Amniotic stem cell (primary cell): Measurements from ENCODE around the gene FERMT3.

Experiments used
- DNase-seq: peaks from one replicate; lab custom pipeline; 2025; lab: John Stamatoyannopoulos, UW

FERMT3 gene

DNA sequence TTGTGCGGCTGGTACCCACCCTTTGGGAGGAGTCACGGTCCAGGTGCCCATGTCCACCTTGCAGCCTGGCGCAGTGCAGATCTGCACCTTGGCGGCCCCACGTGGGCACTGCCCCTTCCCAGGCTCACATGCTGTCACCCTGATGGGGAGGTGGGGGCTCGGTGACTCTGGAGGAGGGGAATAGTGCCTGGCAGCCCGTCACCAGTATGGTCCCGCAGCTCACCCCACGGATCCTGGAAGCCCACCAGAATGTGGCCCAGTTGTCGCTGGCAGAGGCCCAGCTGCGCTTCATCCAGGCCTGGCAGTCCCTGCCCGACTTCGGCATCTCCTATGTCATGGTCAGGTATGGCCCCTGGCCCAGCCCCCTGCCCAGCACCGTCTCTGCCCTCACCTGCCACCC is 14.3 kb downstream of the FERMT3 start:
- no peak for DNase-seq

DNA sequence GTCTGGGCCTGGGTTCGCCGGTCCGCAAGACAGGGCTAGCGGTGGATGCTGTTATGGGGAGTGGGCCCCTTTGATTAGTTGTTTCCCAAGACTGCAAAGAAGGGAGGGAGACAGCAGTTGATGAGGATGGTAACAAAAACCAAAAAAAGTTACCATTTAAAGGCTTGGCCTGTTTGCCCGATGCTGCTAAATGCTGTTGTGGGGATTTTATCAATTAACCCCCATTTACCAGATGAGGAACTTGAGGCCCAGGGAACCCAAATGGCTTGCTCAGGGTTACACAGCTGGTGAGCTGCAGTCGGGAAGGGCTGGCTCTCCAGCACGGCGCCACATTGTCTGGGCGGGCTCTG is 16.1 kb downstream of the FERMT3 start:
- no peak for DNase-seq

DNA sequence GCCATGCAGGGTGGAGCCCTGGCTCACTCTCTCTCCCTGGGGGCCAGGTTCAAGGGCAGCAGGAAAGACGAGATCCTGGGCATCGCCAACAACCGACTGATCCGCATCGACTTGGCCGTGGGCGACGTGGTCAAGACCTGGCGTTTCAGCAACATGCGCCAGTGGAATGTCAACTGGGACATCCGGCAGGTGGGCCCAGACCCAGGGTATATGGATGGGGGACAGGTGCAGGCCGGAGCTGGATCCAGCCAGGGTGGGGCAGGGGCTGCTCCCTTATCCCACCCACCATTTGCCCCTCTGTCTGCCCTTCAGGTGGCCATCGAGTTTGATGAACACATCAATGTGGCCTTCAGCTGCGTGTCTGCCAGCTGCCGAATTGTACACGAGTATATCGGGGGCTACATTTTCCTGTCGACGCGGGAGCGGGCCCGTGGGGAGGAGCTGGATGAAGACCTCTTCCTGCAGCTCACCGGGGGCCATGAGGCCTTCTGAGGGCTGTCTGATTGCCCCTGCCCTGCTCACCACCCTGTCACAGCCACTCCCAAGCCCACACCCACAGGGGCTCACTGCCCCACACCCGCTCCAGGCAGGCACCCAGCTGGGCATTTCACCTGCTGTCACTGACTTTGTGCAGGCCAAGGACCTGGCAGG is 16.6 kb downstream of the FERMT3 start:
- DNase-seq = no peak

DNA sequence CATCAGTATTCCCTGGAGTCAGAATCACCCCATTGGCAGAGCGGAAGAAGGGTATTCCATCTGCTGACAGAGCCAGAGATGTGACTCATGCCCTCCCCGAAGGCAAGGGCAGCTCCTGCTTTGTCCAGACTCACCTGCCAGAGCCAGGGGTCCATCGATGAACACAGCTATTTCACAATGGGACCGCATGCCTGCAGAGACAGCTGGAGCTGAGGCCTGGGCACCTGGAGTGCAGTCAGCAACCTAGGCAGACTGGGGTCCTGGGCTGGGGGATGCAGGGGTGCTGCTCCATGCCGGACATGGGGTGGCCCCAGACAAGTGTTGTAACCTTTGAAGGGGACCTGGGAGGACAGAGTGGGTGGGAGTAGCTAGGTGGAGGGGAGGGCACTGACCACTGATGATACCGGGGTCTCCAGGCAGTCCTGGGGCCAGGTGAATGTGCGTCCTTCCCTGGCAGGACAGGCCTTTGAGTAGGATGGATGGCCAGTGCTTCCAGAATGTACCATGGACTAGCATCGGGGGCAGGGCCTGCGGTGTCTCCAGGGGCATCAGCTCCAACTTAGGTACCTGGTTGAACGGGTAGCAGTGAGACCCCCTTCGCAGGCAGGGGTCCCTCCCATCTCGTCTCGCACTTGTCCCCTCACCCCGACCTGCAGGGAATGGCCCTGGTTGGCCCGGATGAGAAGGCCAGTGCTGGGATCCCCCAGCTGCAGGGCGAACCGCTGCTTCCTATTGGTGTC is 17.8 kb downstream of the FERMT3 start:
- DNase-seq = no peak

DNA sequence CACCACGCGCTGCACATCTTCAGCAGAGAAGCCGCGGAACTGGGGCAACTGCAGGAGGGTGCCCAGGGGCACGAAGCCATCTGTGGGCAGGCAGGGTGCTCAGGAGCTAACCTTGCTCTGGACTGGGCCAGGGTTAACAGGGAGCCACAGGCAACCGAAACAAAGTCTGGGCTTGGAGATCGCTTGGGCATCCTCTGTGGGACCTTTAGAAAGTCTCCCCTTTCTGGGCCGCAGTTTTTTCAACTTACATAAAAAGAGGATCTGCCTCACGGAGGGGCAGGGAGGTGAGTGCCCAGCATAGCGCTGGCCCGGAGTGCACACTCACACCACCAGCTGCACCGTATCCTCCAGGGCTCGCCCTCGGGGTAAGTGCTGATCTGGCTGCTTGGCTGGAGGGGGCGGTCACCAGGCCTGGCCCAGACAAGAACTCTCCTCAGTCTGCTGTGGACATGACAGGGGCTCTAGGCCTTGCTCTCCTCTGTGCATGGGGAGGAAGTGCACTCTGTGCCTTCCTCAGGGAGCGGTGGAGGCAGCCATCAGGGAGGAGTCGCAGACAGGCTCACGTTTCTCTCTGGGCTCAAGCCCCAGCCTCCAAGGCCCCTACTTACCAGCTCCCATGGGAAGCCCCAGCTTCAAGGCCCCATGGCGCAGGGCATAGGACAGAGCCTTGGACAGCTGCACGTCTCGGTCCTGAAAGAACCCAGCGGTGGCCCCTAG is 18.5 kb downstream of the FERMT3 start:
- DNase-seq = no peak

DNA sequence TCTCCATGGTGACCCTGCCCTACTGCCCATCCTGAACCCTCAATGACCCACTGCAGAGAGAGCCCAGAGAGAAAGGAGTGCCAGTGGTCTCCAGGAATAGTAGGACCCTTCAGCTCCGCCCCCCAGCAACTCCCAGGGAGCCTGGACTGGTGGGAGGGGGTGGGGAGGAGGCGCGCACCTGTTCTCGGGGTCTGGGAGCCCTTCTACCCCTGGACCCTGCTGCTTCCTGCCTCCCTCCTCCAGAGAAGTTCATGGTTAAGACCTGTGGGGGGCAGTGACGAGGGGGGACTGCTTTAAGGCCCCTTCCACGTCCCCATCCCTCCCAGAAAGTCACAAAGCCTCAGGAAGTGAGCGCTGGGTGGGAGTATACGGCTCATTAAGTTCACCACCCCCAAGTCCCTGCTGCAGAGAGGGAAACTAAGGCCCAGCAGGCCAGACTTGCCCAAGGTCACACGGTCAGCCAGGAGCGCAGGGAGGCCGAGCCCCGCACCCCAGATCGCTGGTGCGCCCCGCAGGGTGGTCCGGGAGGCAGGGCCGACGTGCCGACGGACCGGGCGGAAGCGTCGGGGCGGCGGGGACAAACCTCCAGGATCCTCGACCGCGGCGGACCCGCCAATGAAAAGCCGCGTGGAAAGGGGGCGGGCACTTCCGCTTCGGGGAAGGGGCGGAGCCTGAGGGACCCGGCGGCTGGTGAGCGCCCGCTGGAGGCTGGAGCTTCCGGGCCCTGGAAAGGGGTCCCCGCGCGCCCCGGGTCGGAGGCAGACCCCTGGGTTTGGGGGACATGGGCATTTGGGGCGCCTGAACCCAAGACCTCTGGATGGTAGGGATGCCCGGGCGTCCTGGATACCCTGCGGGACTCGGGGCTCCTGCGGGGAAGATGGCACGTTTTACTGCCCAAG is 19.3 kb downstream of the FERMT3 start, which contains the start of the genes NUDT22 and TRPT1:
Gene NUDT22, plus strand, starts transcription at position 667 of the 899 bp plus-strand sequence. CDS start 379 bp downstream, outside the sequence.
Gene TRPT1, minus strand, starts transcription at position 579 of the 899 bp plus-strand sequence. Its CDS starts 326 bp downstream, at position 253.
- DNase-seq = peak; percentile 15

DNA sequence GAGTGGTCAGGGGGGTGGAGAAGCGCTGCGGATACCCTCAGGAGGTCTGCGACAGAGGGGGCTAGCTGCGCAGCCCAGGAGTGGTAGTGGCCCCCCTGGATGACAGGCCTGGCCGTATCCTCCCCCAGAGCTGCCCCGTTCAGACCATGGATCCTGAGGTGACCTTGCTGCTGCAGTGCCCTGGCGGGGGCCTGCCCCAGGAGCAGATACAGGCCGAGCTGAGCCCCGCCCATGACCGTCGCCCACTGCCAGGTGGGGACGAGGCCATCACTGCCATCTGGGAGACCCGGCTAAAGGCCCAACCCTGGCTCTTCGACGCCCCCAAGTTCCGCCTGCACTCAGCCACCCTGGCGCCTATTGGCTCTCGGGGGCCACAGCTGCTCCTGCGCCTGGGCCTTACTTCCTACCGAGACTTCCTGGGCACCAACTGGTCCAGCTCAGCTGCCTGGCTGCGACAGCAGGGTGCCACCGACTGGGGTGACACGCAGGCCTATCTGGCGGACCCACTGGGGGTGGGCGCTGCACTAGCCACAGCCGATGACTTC is 20.1 kb downstream of the FERMT3 start:
- no peak for DNase-seq

DNA sequence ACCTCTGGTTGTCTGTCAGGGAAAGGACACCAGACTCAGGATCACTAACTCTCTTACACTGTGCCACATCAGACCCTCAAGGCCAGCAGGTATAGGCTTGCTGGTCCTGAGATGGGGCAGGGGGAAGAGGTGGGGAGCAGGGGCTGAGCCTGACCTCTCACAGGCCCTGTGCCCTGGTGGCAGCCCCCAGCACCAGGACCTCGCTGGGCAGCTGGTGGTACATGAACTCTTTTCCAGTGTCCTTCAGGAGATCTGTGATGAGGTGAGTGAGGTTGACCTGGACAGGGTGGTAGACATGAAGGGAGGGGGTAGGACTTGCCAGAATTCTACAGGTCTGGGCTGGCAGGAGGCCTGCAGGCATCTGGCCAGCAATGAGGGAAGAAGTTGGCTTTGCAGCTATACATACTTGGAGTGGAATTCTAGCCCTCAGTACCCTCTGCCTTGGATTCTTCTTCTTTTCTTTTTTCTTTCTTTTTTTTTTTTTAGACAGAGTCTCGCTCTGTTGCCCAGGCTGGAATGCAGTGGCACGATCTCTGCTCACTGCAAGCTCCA is 21.0 kb downstream of the FERMT3 start:
- no peak for DNase-seq

DNA sequence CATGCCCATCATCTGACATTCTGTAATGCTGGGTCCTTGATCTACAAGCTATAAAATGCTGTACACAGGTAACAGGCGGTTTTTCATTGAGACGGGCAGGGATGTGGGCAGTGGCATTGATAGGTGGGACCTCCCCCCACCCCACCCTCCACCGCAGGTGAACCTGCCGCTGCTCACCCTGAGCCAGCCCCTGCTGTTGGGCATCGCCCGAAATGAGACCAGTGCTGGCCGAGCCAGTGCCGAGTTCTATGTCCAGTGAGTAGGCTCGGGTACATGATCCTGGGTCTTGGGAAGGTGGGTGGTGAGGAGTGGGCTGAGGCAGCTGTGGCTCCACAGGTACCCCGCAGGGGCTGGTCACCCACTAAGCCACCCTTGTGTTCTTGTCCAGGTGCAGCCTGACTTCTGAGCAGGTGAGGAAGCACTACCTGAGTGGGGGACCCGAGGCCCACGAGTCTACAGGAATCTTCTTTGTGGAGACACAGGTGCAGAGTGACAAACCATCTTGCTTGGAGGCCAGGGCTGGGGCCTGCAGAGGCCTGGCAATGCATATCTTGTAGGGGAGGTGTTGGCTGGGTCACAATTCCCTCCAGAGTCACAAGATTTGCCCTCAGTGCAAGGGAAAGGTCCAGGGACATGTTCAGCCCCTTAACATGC is 22.7 kb downstream of the FERMT3 start:
- DNase-seq = no peak

DNA sequence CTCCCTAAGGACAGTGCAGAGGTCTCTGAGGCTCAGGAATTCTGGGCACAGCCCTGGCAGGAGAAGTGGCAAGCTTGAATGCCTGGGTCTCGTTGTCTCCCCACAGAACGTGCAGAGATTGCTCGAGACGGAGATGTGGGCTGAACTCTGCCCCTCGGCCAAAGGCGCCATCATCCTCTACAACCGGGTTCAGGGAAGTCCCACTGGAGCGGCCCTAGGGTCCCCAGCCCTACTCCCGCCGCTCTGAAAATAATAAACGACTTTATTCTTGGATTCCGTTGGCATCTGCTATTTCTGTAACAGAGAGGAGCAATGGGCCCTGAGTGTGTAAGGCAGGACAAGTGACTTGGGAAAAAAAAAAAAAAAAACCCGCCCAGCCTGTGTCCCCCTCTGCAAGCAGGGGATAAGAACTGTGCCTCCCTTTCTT is 23.2 kb downstream of the FERMT3 start:
- no peak for DNase-seq

DNA sequence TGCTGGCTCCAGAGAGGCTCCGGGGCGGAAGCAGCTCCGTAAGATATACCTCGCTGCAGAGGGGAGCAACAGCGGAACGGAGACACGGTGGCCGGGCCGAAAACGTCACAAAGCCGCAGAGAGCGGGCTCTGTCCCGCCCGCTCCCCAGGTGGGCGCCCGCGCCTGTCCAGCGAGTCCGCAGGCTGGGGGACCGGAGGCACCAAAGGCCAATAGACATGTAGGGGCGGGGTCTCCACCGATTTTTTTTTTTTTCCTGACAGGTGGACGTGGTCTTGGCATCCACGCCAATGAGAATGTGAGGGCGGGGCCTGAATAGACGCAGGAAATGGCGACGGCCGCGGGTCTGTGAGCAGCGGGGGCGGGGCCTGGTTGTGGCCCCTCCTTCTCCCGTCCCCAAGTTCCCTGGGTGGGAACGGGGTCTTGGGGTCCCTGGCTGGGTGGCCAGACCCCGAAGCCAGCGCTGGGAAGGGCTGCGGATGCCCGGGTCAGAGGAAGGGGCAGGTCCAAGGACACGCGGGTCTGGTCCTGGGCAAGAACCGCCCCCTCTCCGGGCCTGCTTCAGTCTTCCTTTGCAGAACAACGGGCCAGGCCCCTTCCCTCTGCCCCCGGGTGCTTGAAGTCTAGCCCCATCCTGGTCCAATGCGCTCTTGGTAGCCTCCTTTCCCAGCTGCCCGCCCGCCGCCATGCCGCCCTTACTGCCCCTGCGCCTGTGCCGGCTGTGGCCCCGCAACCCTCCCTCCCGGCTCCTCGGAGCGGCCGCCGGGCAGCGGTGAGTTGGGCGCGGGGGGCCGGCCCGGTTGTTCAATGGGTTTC is 23.9 kb downstream of the FERMT3 start, which contains the start of gene DNAJC4:
Gene DNAJC4, plus strand, starts transcription at position 378 of the 814 bp plus-strand sequence. Its CDS starts 307 bp downstream, at position 685.
- peak; percentile 74 for DNase-seq

DNA sequence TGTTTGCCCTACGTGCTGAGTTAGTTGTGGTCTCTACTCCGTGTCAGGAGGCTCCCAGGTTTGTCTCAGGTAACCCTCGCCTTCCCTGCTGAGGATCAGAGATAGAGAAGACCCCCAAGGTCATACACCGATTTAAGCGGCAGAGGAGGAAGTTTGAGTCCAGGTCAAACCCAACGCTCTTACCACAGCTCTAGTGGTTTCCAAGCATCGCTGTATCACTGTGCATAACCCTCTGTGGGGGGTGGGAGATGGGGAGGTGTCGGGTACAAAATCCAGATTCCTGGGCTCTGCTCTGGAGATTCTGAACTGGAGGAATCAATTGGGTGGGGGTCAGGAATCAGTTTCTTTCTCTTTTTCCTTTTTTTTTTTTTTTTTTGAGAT is 24.5 kb downstream of the FERMT3 start:
- DNase-seq = no peak

DNA sequence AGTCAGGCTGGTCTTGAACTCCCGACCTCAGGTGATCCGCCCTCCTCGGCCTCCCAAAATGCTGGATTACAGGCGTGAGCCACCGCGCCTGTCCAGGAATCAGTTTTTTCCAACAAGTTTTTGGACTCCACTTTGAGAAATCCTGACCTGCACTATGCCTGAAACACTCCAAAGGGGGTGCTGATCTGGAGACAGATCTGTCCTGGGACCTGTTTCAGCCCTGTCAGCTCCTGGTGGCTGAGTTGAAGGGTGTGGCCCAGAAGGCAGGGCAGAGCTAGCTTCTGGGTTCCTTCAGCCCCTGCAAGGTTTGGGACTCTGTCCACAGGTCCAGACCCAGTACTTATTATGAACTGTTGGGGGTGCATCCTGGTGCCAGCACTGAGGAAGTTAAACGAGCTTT is 25.0 kb downstream of the FERMT3 start:
- no peak for DNase-seq

DNA sequence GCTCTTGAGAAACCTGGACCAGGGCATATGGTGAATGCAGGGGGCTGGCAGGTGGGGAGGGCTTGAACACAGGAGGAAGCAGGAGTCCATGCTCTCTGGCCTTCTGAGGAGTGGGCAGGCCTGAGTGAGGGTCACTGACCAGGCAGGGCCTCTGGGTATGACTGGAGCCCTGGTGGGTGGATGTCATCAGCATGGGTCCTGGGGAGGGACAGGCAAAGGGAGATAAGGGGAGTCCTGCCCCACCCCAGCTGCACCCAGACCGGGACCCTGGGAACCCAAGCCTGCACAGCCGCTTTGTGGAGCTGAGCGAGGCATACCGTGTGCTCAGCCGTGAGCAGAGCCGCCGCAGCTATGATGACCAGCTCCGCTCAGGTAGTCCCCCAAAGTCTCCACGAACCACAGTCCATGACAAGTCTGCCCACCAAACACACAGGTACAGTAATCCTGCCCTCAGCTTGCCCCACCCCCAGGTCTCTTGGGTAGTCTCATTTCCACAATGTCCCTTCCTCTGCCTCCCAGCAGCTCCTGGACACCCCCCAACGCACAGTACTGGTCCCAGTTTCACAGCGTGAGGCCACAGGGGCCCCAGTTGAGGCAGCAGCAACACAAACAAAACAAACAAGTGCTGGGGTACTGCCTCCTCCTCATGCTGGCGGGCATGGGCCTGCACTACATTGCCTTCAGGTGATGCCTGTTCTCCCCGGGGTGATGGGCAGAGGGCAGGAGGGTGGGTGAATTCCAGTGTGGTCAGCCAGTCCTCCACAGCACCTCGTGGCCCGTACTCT is 25.9 kb downstream of the FERMT3 start:
- DNase-seq = no peak

DNA sequence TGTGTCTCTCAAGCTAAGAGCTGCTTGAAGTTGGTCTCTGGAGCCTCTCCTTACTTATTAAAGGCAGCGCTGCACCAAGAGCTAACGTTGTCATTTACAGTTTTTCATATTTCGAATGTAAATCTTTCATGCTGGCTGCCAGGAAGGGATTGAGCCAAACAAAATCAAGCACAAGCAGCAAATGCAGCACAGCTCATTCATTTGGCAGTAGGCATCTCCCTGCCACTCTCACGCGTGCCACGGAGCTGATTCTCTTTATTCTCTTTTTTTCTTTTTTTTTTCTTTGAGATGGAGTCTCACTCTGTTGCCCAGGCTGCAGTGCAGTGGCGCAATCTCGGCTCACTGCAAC is 26.4 kb downstream of the FERMT3 start:
- no peak for DNase-seq

DNA sequence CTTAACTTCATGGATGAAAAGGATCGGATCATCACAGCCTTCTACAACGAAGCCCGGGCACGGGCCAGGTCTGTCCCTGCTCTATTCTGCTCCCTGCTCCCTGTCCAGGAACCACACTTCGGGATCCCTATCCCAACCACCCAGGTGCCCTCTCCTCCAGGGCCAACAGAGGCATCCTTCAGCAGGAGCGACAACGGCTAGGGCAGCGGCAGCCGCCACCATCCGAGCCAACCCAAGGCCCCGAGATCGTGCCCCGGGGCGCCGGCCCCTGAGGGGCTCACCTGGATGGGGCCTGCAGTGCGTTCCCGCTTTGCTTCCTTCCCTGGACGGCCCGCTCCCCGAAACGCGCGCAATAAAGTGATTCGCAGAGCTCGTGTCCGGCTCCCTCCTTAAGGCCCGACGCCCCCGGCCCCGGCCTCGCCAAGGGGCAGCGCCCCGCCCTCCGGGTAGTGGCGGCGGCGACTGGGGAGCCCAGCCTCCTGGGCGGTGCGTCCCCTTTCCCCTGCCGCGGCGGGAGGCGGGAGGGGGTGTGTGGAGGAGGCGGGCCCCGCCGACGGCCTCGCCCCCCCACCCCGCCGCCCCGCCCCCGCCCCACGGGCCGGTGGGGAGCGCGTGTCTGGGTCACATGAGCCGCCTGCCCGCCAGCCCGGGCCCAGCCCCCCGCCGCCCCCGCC is 27.5 kb downstream of the FERMT3 start, which contains the start of gene VEGFB:
Gene VEGFB, plus strand, starts transcription at position 672 of the 674 bp plus-strand sequence. CDS start 250 bp downstream, outside the sequence.
- no peak for DNase-seq

DNA sequence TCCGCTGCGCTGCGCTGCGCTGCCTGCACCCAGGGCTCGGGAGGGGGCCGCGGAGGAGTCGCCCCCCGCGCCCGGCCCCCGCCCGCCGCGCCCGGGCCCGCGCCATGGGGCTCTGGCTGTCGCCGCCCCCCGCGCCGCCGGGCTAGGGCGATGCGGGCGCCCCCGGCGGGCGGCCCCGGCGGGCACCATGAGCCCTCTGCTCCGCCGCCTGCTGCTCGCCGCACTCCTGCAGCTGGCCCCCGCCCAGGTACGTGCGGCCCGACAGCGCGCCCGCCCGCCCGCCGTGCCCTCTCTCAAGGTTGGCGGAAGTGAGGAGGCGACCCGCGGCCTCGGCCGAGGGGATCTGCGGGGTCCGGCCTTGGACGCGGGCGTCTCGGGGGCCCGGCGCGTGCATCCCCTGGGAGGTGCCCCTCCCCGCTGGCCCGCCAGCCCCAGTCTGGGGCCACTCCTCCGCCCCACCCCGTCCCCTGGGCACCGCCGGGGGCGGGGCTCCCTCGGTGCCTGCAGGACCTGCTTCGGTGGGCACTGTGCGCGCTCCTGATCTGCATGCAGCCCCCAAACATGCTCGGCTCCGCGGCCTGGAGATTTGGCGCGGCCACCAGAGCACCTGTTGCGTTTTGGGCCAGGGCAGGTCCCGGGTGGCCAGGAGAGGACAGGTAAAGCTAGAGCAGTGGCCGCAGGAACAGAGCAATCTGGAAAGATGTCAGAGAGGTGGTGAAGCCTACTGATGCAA is 28.3 kb downstream of the FERMT3 start:
- DNase-seq = no peak
